NT2/D1 (cell line): Measurements from ENCODE around the gene SLC2A6.

ENCODE experiments used
- DNase-seq: peaks from one replicate; pipeline ENCODE4 v3.0.0-alpha.2; 2011; ENCODE audit warnings: low read depth, low spot score
- H3K27me3 ChIP-seq: 2 replicates; pipeline ENCODE4 v1.6.0; 2011; ENCODE audit warnings: mild to moderate bottlenecking; ENCODE audit not compliant: insufficient read length, insufficient read depth
- H3K36me3 ChIP-seq: 2 replicates; pipeline ENCODE4 v1.6.1; 2011; ENCODE audit warnings: mild to moderate bottlenecking, low read length, mixed read lengths; ENCODE audit not compliant: insufficient read depth, insufficient read length
- H3K4me1 ChIP-seq: 2 replicates; pipeline ENCODE4 v1.5.1; 2011; ENCODE audit not compliant: insufficient read depth, insufficient read length
- H3K4me3 ChIP-seq: 2 replicates; pipeline ENCODE4 v1.5.1; 2011; ENCODE audit warnings: low read depth; ENCODE audit not compliant: insufficient read length
- H3K9ac ChIP-seq: 2 replicates; pipeline ENCODE4 v1.6.0; 2011; ENCODE audit warnings: low read depth; ENCODE audit not compliant: insufficient read length
- H3K9me3 ChIP-seq: 2 replicates; pipeline ENCODE4 v1.5.1; 2011; ENCODE audit warnings: mild to moderate bottlenecking, low read length; ENCODE audit not compliant: insufficient read depth
- SUZ12 ChIP-seq: IDR thresholded peaks from 2 replicates; pipeline ENCODE4 v1.6.1; 2011; ENCODE audit not compliant: insufficient read length, insufficient read depth; ENCODE audit errors: extremely low read depth
- YY1 ChIP-seq: IDR thresholded peaks from 2 replicates; pipeline ENCODE4 v1.6.1; 2011; ENCODE audit not compliant: insufficient read length, insufficient read depth
- ZNF274 ChIP-seq: IDR thresholded peaks from 2 replicates; pipeline ENCODE4 v1.6.1; 2011; ENCODE audit warnings: mild to moderate bottlenecking, low read depth, low read length

The SLC2A6 gene

DNA sequence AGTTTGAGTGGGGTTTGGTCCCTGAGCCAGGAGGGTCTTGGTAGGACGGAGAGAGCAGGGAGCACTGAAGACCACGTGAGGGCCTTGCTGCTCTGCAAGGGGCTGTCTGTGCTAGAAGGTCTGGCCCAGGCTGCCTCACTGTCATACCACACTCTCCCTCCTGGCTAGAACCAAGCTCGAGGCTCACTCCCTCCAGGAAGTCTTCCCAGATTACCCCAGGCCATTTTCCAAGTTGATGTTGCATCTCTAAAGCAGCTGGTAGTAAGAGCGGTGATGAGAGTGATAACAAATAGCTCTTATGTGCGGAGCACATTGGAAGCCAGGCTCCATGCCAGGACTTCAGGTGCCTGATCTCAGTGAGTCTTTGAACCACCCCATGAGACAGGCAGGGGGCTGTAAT lies 39.3 kb upstream of the SLC2A6 start:
- Histone ChIP-seq H3K36me3 (no peaks in the 10 kb centered on the region), H3K9me3 (no peaks in the 10 kb centered on the region), H3K4me1 (peaks cover 14% of the 10 kb centered on the region), H3K27me3 (no peaks in the 10 kb centered on the region), H3K9ac (no peak overlapping the region), H3K4me3 (no peak overlapping the region)
- no peak for DNase-seq
- TF ChIP-seq YY1: no peak
- no peak for TF ChIP-seq SUZ12
- TF ChIP-seq ZNF274: no peak

GRCh38 chr9:133517711-133518110 lies 38.8 kb upstream of the SLC2A6 start:
- no peak for DNase-seq
- TF ChIP-seq SUZ12: no peak
- TF ChIP-seq ZNF274: no peak
- TF ChIP-seq YY1: no peak
- Histone ChIP-seq H3K27me3 (no peaks in the 10 kb centered on the region), H3K9ac (no peak overlapping the region), H3K9me3 (no peaks in the 10 kb centered on the region), H3K4me3 (no peak overlapping the region), H3K36me3 (no peaks in the 10 kb centered on the region), H3K4me1 (peaks cover 13% of the 10 kb centered on the region)

DNA sequence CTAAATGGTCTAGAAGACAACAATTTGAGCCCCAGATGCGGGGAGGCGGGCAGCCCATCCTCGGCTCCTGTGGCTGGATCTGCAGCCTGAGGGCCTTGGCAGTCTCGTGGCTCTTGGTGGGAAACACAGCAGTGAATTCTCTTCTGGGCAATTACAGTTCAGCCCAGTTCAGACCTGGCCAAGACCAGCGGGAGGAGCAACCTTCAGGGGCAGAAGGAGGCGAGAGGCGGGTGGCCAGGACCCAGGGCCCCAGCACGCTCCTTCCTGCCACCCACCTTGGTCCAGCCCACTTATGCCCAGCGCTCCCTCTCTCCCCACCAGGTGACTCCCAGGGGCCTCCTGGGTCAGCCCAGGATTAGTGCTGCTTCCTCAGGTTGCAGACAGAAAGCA lies 38.1 kb upstream of the SLC2A6 start:
- TF ChIP-seq SUZ12 (no peak), YY1 (no peak), ZNF274 (no peak)
- no peak overlapping the region for H3K4me3 ChIP-seq
- no peaks in the 10 kb centered on the region for H3K36me3 ChIP-seq
- no peak overlapping the region for H3K9ac ChIP-seq
- no peaks in the 10 kb centered on the region for H3K9me3 ChIP-seq
- peaks cover 11% of the 10 kb centered on the region for H3K4me1 ChIP-seq
- DNase-seq: no peak
- H3K27me3 ChIP-seq: no peaks in the 10 kb centered on the region

GRCh38 chr9:133516256-133516960 lies 37.5 kb upstream of the SLC2A6 start:
- Histone ChIP-seq H3K9me3 (no peaks in the 10 kb centered on the region), H3K36me3 (no peaks in the 10 kb centered on the region), H3K9ac (no peak overlapping the region), H3K4me3 (no peak overlapping the region), H3K27me3 (no peaks in the 10 kb centered on the region), H3K4me1 (peaks cover 11% of the 10 kb centered on the region)
- no peak for DNase-seq
- TF ChIP-seq YY1 (no peak), ZNF274 (no peak), SUZ12 (no peak)

DNA sequence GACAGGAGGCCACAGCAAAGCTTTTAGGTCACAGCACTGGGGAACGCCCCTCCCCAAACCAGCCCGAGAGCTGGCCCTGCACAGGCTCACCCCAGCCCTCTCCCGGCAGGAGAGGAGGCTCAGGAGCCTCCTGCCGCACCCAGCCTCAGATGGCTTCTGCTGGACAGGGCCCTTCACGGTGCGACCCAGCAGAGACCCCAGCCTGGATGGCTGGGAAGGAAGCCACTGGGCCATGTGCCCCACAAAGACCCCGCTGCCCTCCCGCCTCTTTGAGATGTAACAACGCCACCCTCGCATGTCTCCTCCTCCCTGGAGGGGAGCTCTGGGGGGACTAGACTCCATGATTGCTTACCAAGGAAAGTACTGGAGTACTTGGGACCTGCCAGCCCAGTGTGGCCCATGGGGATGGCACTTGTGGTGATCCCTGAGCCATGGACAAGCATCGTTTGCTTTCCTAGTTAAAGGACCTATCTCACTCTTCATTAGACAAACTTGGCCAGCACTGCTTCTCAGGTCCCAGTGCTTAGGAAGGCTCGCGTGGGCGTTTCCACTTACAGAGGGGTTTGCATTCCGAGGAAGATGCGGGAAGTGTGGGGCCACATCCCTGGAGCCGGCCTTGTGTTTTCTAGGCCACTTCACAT lies 36.8 kb upstream of the SLC2A6 start:
- Histone ChIP-seq H3K27me3 (no peaks in the 10 kb centered on the region), H3K36me3 (no peaks in the 10 kb centered on the region), H3K4me1 (peaks cover 11% of the 10 kb centered on the region), H3K9me3 (no peaks in the 10 kb centered on the region), H3K4me3 (no peak overlapping the region), H3K9ac (no peak overlapping the region)
- DNase-seq: no peak
- TF ChIP-seq YY1 (no peak), ZNF274 (no peak), SUZ12 (no peak)

- Histone ChIP-seq H3K27me3 (no peaks in the 10 kb centered on the region), H3K4me1 (peaks cover 11% of the 10 kb centered on the region), H3K9me3 (no peaks in the 10 kb centered on the region), H3K9ac (no peak overlapping the region), H3K36me3 (no peaks in the 10 kb centered on the region), H3K4me3 (no peak overlapping the region)
- TF ChIP-seq SUZ12 (no peak), ZNF274 (no peak), YY1 (no peak)
- DNase-seq: no peak
These were observed 36.3 kb upstream of the SLC2A6 start for GRCh38 chr9:133515240-133515610.

GRCh38 chr9:133514460-133515239 lies 35.8 kb upstream of the SLC2A6 start:
- DNase-seq: no peak
- TF ChIP-seq SUZ12: no peak
- TF ChIP-seq ZNF274: no peak
- no peak for TF ChIP-seq YY1
- Histone ChIP-seq H3K36me3 (no peaks in the 10 kb centered on the region), H3K9ac (no peak overlapping the region), H3K4me3 (no peak overlapping the region), H3K4me1 (peaks cover 14% of the 10 kb centered on the region), H3K27me3 (no peaks in the 10 kb centered on the region), H3K9me3 (no peaks in the 10 kb centered on the region)
